Effector memory CD8-positive, alpha-beta T cell (primary cell): ENCODE data around the gene GIMAP2.
"Not testable (repeated sequence)": the region's sequence is repeated elsewhere in the genome, so short reads cannot be mapped to it uniquely, and the experiment has no call there.

Experiments
- ATAC-seq: fragments of 150-1000 bp; cut with Tn5 transposase; replicated peaks from 2 replicates; pipeline ENCODE4 v1.10.0; 2021; ENCODE audit warnings: mild to moderate bottlenecking, moderate library complexity
- DNase-seq, 3 experiments: peaks; one replicate each; pipeline ENCODE4 v3.0.0; 2021
- H3K27ac Mint-ChIP-seq, 2 donors: one replicate each; pipeline ENCODE4 v1.8.0; 2022; ENCODE audit warnings: mild to moderate bottlenecking in 2 of 2, mixed read lengths in 2 of 2, moderate library complexity in 2 of 2
- H3K27me3 Mint-ChIP-seq, 2 donors: one replicate each; pipeline ENCODE4 v1.8.0; 2022; ENCODE audit warnings: mixed read lengths in 2 of 2
- H3K36me3 Mint-ChIP-seq: one replicate; pipeline ENCODE4 v1.8.0; 2022; ENCODE audit warnings: mild to moderate bottlenecking, moderate library complexity, mixed read lengths; ENCODE audit not compliant: insufficient read depth
- H3K4me1 Mint-ChIP-seq, 2 donors: one replicate each; pipeline ENCODE4 v1.8.0; 2022; ENCODE audit warnings: low read depth in 2 of 2, mixed read lengths in 2 of 2
- H3K4me3 Mint-ChIP-seq, 2 donors: one replicate each; pipeline ENCODE4 v1.8.0; 2022; ENCODE audit warnings: mild to moderate bottlenecking in 2 of 2, mixed read lengths in 2 of 2, moderate library complexity in 2 of 2
- H3K9me3 Mint-ChIP-seq, 2 donors: one replicate each; pipeline ENCODE4 v1.8.0; 2022; ENCODE audit warnings: mixed read lengths in 2 of 2

The GIMAP2 gene

GRCh38 chr7:150665089-150665748, 20.3 kb upstream of the GIMAP2 start:
- no peaks in the 10 kb centered on the region for H3K27me3 Mint-ChIP-seq
- no peak for DNase-seq
- H3K27ac Mint-ChIP-seq, result peak overlapping the region; percentile 97 to 100
- ATAC-seq, result no peak
- peaks cover 20% of the 10 kb centered on the region for H3K36me3 Mint-ChIP-seq
- peaks cover 2 to 5% of the 10 kb centered on the region in 2 donors for H3K9me3 Mint-ChIP-seq
- H3K4me3 Mint-ChIP-seq, result peak overlapping the region; percentile 57 to 69
- H3K4me1 Mint-ChIP-seq, result peaks cover 65 to 79% of the 10 kb centered on the region in 2 donors

- H3K4me1 Mint-ChIP-seq, result peaks cover 64 to 78% of the 10 kb centered on the region in 2 donors
These were observed 19.6 kb upstream of the GIMAP2 start for GRCh38 chr7:150665896-150666295.

GRCh38 chr7:150666412-150666811, 19.1 kb upstream of the GIMAP2 start:
- Mint-ChIP-seq H3K4me1 (peaks cover 66 to 78% of the 10 kb centered on the region in 2 donors), H3K27ac (peak overlapping the region; percentile 97 to 100), H3K36me3 (peaks cover 20% of the 10 kb centered on the region), H3K27me3 (no peaks in the 10 kb centered on the region), H3K9me3 (peaks cover 2 to 5% of the 10 kb centered on the region in 2 donors), H3K4me3 (peak overlapping the region; percentile 57 to 69)
- DNase-seq, result no peak
- no peak for ATAC-seq

More at GRCh38 chr7:150665896-150666295, 19.6 kb upstream of the GIMAP2 start:
- Mint-ChIP-seq H3K9me3 (peaks cover 2 to 5% of the 10 kb centered on the region in 2 donors), H3K36me3 (peaks cover 20% of the 10 kb centered on the region), H3K27ac (peak overlapping the region; percentile 97 to 100), H3K4me3 (peak overlapping the region; percentile 57 to 69), H3K27me3 (no peaks in the 10 kb centered on the region)
- DNase-seq, result peak; percentile 36 to 52 (median 42)
- peak; percentile 52 for ATAC-seq

GRCh38 chr7:150668472-150668911, 17.0 kb upstream of the GIMAP2 start:
- H3K36me3 Mint-ChIP-seq, result peaks cover 20% of the 10 kb centered on the region
- H3K4me1 Mint-ChIP-seq, result peaks cover 58 to 70% of the 10 kb centered on the region in 2 donors
- peaks cover 2 to 5% of the 10 kb centered on the region in 2 donors for H3K9me3 Mint-ChIP-seq
- peak overlapping the region; percentile 57 to 69 for H3K4me3 Mint-ChIP-seq
- DNase-seq (peak; percentile 45 to 59 (median 55)), ATAC-seq (peak; percentile 80)
- H3K27ac Mint-ChIP-seq, result peak overlapping the region; percentile 97 to 100
- H3K27me3 Mint-ChIP-seq, result no peaks in the 10 kb centered on the region

- DNase-seq (no peak), ATAC-seq (no peak)
- Mint-ChIP-seq H3K4me3 (peak overlapping the region; percentile 57 to 69), H3K4me1 (peaks cover 53 to 66% of the 10 kb centered on the region in 2 donors), H3K36me3 (peaks cover 20% of the 10 kb centered on the region), H3K9me3 (peaks cover 2 to 5% of the 10 kb centered on the region in 2 donors), H3K27me3 (no peaks in the 10 kb centered on the region), H3K27ac (peak overlapping the region; percentile 97 to 100)
These were observed 16.5 kb upstream of the GIMAP2 start for GRCh38 chr7:150668977-150669376.

- ATAC-seq, H3K4me3 Mint-ChIP-seq, H3K36me3 Mint-ChIP-seq, H3K27me3 Mint-ChIP-seq, DNase-seq, H3K9me3 Mint-ChIP-seq: not testable (repeated sequence)
- Mint-ChIP-seq H3K27ac (peak overlapping the region in 1 of 2 donors; percentile 19), H3K4me1 (peaks cover 40 to 62% of the 10 kb centered on the region in 2 donors)
These were observed 13.5 kb upstream of the GIMAP2 start for GRCh38 chr7:150671798-150672585.

- DNase-seq, result no peak
- Mint-ChIP-seq H3K4me1 (peaks cover 49 to 67% of the 10 kb centered on the region in 2 donors), H3K9me3 (peaks cover 0 to 7% of the 10 kb centered on the region in 2 donors), H3K27me3 (no peaks in the 10 kb centered on the region), H3K36me3 (no peaks in the 10 kb centered on the region), H3K27ac (peak overlapping the region; percentile 57 to 86), H3K4me3 (peak overlapping the region; percentile 24 to 71)
- ATAC-seq, result no peak
These were observed 9.8 kb upstream of the GIMAP2 start for GRCh38 chr7:150675714-150676113.

GRCh38 chr7:150676276-150676675, 9.2 kb upstream of the GIMAP2 start:
- Mint-ChIP-seq H3K27ac (peak overlapping the region; percentile 83 to 86), H3K4me1 (peaks cover 49 to 68% of the 10 kb centered on the region in 2 donors), H3K4me3 (peak overlapping the region; percentile 60 to 71)
- ATAC-seq, result peak; percentile 9
- H3K9me3 Mint-ChIP-seq, H3K27me3 Mint-ChIP-seq, H3K36me3 Mint-ChIP-seq, DNase-seq: not testable (repeated sequence)

GRCh38 chr7:150676854-150677253, 8.7 kb upstream of the GIMAP2 start:
- peak; percentile 92 for ATAC-seq
- H3K36me3 Mint-ChIP-seq, DNase-seq, H3K9me3 Mint-ChIP-seq, H3K27me3 Mint-ChIP-seq: not testable (repeated sequence)
- Mint-ChIP-seq H3K4me1 (peaks cover 49 to 68% of the 10 kb centered on the region in 2 donors), H3K27ac (peak overlapping the region; percentile 83 to 86), H3K4me3 (peak overlapping the region; percentile 60 to 71)

- ATAC-seq, H3K27me3 Mint-ChIP-seq, H3K9me3 Mint-ChIP-seq, H3K36me3 Mint-ChIP-seq, DNase-seq: not testable (repeated sequence)
- H3K4me3 Mint-ChIP-seq, result peak overlapping the region; percentile 47 to 53
- peaks cover 59 to 80% of the 10 kb centered on the region in 2 donors for H3K4me1 Mint-ChIP-seq
- peak overlapping the region in 1 of 2 donors; percentile 75 for H3K27ac Mint-ChIP-seq
These were observed 6.9 kb upstream of the GIMAP2 start for GRCh38 chr7:150678601-150679000.

- not testable (repeated sequence) for H3K36me3 Mint-ChIP-seq, H3K27me3 Mint-ChIP-seq, ATAC-seq, H3K9me3 Mint-ChIP-seq, DNase-seq
- Mint-ChIP-seq H3K4me1 (peaks cover 67 to 89% of the 10 kb centered on the region in 2 donors), H3K4me3 (peak overlapping the region in 1 of 2 donors; percentile 37), H3K27ac (peak overlapping the region; percentile 98 to 99)
These were observed 5.1 kb upstream of the GIMAP2 start for GRCh38 chr7:150680364-150680763.

- Mint-ChIP-seq H3K27me3 (no peaks in the 10 kb centered on the region), H3K27ac (peak overlapping the region; percentile 98 to 99), H3K4me1 (peaks cover 65 to 84% of the 10 kb centered on the region in 2 donors), H3K36me3 (peaks cover 58% of the 10 kb centered on the region), H3K4me3 (peak overlapping the region; percentile 96 to 97), H3K9me3 (peaks cover 10 to 16% of the 10 kb centered on the region in 2 donors)
- ATAC-seq (peak; percentile 42), DNase-seq (no peak)
These were observed 625 bp downstream of the GIMAP2 start for GRCh38 chr7:150686030-150686631.

GRCh38 chr7:150688630-150689029, 3.1 kb downstream of the GIMAP2 start:
- H3K4me3 Mint-ChIP-seq, result peak overlapping the region; percentile 96 to 97
- DNase-seq (no peak), ATAC-seq (no peak)
- H3K27ac Mint-ChIP-seq, result peak overlapping the region; percentile 98 to 99
- peaks cover 56 to 74% of the 10 kb centered on the region in 2 donors for H3K4me1 Mint-ChIP-seq
- no peaks in the 10 kb centered on the region for H3K27me3 Mint-ChIP-seq
- H3K36me3 Mint-ChIP-seq, result peaks cover 69% of the 10 kb centered on the region
- H3K9me3 Mint-ChIP-seq, result peaks cover 10 to 23% of the 10 kb centered on the region in 2 donors
